Prostate gland (tissue), 2 donors: Measurements from ENCODE around the gene PRDM7. TPM values are rescaled to one million over a fixed set of nuclear protein-coding genes. Genes with fewer than 3 reads are reported as not detected.

ENCODE experiments used
- DNase-seq: peaks from one replicate; pipeline ENCODE4 v3.0.0-alpha.2; 2019; ENCODE audit warnings: low spot score
- H3K27ac ChIP-seq, 2 donors: fragments of 200-600 bp; sonication (generic); 2 replicates each; pipeline ENCODE4 v1.5.1; 2017 to 2019
- H3K27me3 ChIP-seq: fragments of 200-600 bp; sonication (generic); replicated peaks from 2 replicates; pipeline ENCODE4 v1.5.1; 2019; ENCODE audit not compliant: insufficient read depth
- H3K36me3 ChIP-seq, 2 donors: fragments of 200-600 bp; sonication (generic); 1 replicate in 1 of 2; 2 replicates in 1 of 2; pipeline versions ENCODE4 v1.5.1 to v1.8.1; 2017 to 2019
- H3K4me1 ChIP-seq: fragments of 200-600 bp; sonication (generic); replicated peaks from 2 replicates; pipeline ENCODE4 v1.5.1; 2019
- H3K4me3 ChIP-seq, 2 donors: fragments of 200-600 bp; sonication (generic); 2 replicates each; pipeline ENCODE4 v1.5.1; 2017 to 2019
- H3K9me3 ChIP-seq: fragments of 200-600 bp; sonication (generic); 2 replicates; pipeline ENCODE4 v1.5.1; 2017
- CTCF ChIP-seq, 4 experiments: fragments of 200-600 bp in 2 of 4; fragments of 450-650 bp in 2 of 4; sonication (generic) in 2 of 4; IDR thresholded peaks; 1 replicate in 3 of 4; 2 replicates in 1 of 4; pipeline ENCODE4 v1.5.1; 2016 to 2019; ENCODE audit warnings: antibody characterized with exemption in 4 of 4, mild to moderate bottlenecking in 2 of 4, moderate library complexity in 2 of 4
- POLR2A ChIP-seq: fragments of 450-650 bp; IDR thresholded peaks from one replicate; pipeline ENCODE4 v1.6.1; 2016; ENCODE audit warnings: antibody characterized with exemption, mild to moderate bottlenecking
- POLR2AphosphoS5 ChIP-seq: sonication (generic); formaldehyde crosslinking; IDR thresholded peaks from one replicate; pipeline ENCODE4 v1.6.1; 2017; ENCODE audit warnings: antibody characterized with exemption
- WGBS: methylation state at CpG from one replicate; pipeline ENCODE4 v1.1.5; 2018; 5-methylcytosine and 5-hydroxymethylcytosine counted together
- intact Hi-C: fragments of 100-400 bp; cut with DNase I; formaldehyde crosslinking; loops from one replicate; pipeline ENCODE4 v1.14.2; 2022
- total RNA-seq, 2 donors: library from RNA; depleted of rRNA; stranded (reverse); fragments of >200 nt; gene quantifications; one replicate each; pipeline ENCODE4 v1.1.0, GENCODE V29; 2016

PRDM7 gene
- total RNA-seq, 2 donors from 2014 or later = 0.09 to 0.28 TPM

GRCh38 chr16:90047714-90048346, 29.3 kb downstream of the PRDM7 start:
- H3K4me3 ChIP-seq = peak overlapping the region; percentile 26 to 35
- DNase-seq = no peak
- TF ChIP-seq POLR2A = no peak
- TF ChIP-seq CTCF (IDR thresholded peaks at IDR 0.05) = no peak
- TF ChIP-seq POLR2AphosphoS5 = no peak
- H3K4me1 ChIP-seq = peaks cover 11% of the 10 kb centered on the region
- intact Hi-C loops = no loop called here
- H3K36me3 ChIP-seq = no peaks in the 10 kb centered on the region
- WGBS = 22% methylated on average over 29 of the region's 59 CpGs
- H3K27me3 ChIP-seq = no peaks in the 10 kb centered on the region
- no peaks in the 10 kb centered on the region for H3K9me3 ChIP-seq
- H3K27ac ChIP-seq = peak overlapping the region; percentile 11 to 66

GRCh38 chr16:90046971-90047713, 30.0 kb downstream of the PRDM7 start:
- Histone ChIP-seq H3K36me3 (no peaks in the 10 kb centered on the region), H3K9me3 (no peaks in the 10 kb centered on the region), H3K4me1 (peaks cover 11% of the 10 kb centered on the region), H3K27me3 (no peaks in the 10 kb centered on the region), H3K4me3 (peak overlapping the region; percentile 26 to 35), H3K27ac (peak overlapping the region; percentile 11 to 66)
- intact Hi-C loops = no loop called here
- peak; percentile 57 for DNase-seq
- TF ChIP-seq POLR2AphosphoS5 = peak; percentile 49
- peak; percentile 13 for TF ChIP-seq POLR2A
- TF ChIP-seq CTCF (IDR thresholded peaks at IDR 0.05) = no peak
- whole genome bisulfite sequencing = under 1% methylated on average over 31 of the region's 40 CpGs

GRCh38 chr16:90046122-90046970, 30.8 kb downstream of the PRDM7 start:
- Histone ChIP-seq H3K36me3 (no peaks in the 10 kb centered on the region), H3K27me3 (no peaks in the 10 kb centered on the region), H3K4me3 (peak overlapping the region; percentile 26 to 35), H3K4me1 (peaks cover 11% of the 10 kb centered on the region), H3K9me3 (no peaks in the 10 kb centered on the region), H3K27ac (peak overlapping the region; percentile 8 to 66)
- 41% methylated on average over 22 of the region's 23 CpGs for WGBS
- intact Hi-C loops = no loop called here
- no peak for DNase-seq
- TF ChIP-seq POLR2AphosphoS5 = no peak
- no peak for TF ChIP-seq CTCF (IDR thresholded peaks at IDR 0.05)
- no peak for TF ChIP-seq POLR2A

- intact Hi-C loops = no loop called here
- TF ChIP-seq POLR2A = peak; percentile 38
- peak; percentile 14 for TF ChIP-seq POLR2AphosphoS5
- no peak for TF ChIP-seq CTCF (IDR thresholded peaks at IDR 0.05)
- no peak overlapping the region for H3K4me3 ChIP-seq
- H3K36me3 ChIP-seq = peaks cover 0 to 4% of the 10 kb centered on the region in 2 donors
- no peaks in the 10 kb centered on the region for H3K9me3 ChIP-seq
- H3K27me3 ChIP-seq = no peaks in the 10 kb centered on the region
- H3K27ac ChIP-seq = no peak overlapping the region
- WGBS = 58% methylated on average over 6 of the region's 7 CpGs
- DNase-seq = peak; percentile 49
- H3K4me1 ChIP-seq = peaks cover 11% of the 10 kb centered on the region
These were observed 33.0 kb downstream of the PRDM7 start for GRCh38 chr16:90044111-90044551.
